H1 (cell line): Measurements from ENCODE around the gene DNER. TPM values are rescaled to one million over a fixed set of nuclear protein-coding genes. Genes with fewer than 3 reads are reported as not detected.

Source experiments
- CTCF ChIA-PET: fragments of 300-600 bp; sonication (Branson Sonifier 250); formaldehyde crosslinking; loops from one replicate; lab custom pipeline; 2021; ENCODE audit not compliant: partially characterized antibody; lab: Charles Lee
- POLR2A ChIA-PET: fragments of 300-600 bp; sonication (Branson Sonifier 250); formaldehyde crosslinking; loops from one replicate; lab custom pipeline; 2021; ENCODE audit warnings: inconsistent platforms; ENCODE audit not compliant: partially characterized antibody; lab: Charles Lee
- DNase-seq, 2 experiments: peaks; one replicate each; pipeline versions ENCODE4 v3.0.0 to v3.0.0-alpha.2; 2010 to 2022; ENCODE audit warnings: low spot score in 2 of 2, low read depth in 1 of 2, mixed read lengths in 1 of 2
- FAIRE-seq: peaks from 2 replicates; lab custom pipeline; 2011; peaks lifted over from hg19 to GRCh38; lab: Jason Lieb, UNC
- H2AFZ ChIP-seq: 2 replicates; pipeline ENCODE4 v1.8.1; 2012; ENCODE audit warnings: low read length, inconsistent platforms
- H2AK5ac ChIP-seq: 2 replicates; pipeline ENCODE4 v1.6.1; 2013; ENCODE audit warnings: low read depth, low read length
- H2BK120ac ChIP-seq: replicated peaks from 2 replicates; pipeline ENCODE3; 2013; ENCODE audit warnings: low read depth, low read length, inconsistent platforms
- H2BK12ac ChIP-seq: 2 replicates; pipeline ENCODE4 v1.6.1; 2013; ENCODE audit warnings: low read depth, low read length
- H2BK15ac ChIP-seq: 2 replicates; pipeline ENCODE4 v1.6.1; 2013; ENCODE audit warnings: low read length
- H2BK20ac ChIP-seq: 2 replicates; pipeline ENCODE4 v1.6.1; 2013; ENCODE audit warnings: low read length
- H2BK5ac ChIP-seq: 2 replicates; pipeline ENCODE4 v1.6.1; 2013; ENCODE audit warnings: low read depth, low read length
- H3K14ac ChIP-seq: 2 replicates; pipeline ENCODE4 v1.6.1; 2013; ENCODE audit warnings: inconsistent platforms; ENCODE audit not compliant: insufficient read length
- H3K18ac ChIP-seq: 2 replicates; pipeline ENCODE4 v1.6.1; 2013; ENCODE audit warnings: low read length; ENCODE audit errors: extremely low read depth
- H3K23ac ChIP-seq: 2 replicates; pipeline ENCODE4 v1.6.1; 2013; ENCODE audit warnings: inconsistent platforms; ENCODE audit not compliant: insufficient read length
- H3K23me2 ChIP-seq: 2 replicates; pipeline ENCODE4 v1.6.1; 2013; ENCODE audit warnings: low read depth, low read length
- H3K27ac ChIP-seq: 2 replicates; pipeline ENCODE4 v1.6.1; 2011; ENCODE audit warnings: low read depth, low read length, inconsistent platforms
- H3K27me3 ChIP-seq, 4 experiments: replicated peaks in 1 of 4; 1 replicate in 1 of 4; 2 replicates in 3 of 4; pipeline versions ENCODE4 v1.6.1 to v1.8.1; 2011 to 2013; ENCODE audit warnings: low read length in 3 of 4, mild to moderate bottlenecking in 3 of 4, inconsistent platforms in 2 of 4, mixed read lengths in 2 of 4, moderate library complexity in 1 of 4; ENCODE audit not compliant: control insufficient read depth in 3 of 4, insufficient read depth in 3 of 4; ENCODE audit errors: extremely low read depth in 1 of 4
- H3K36me3 ChIP-seq, 4 experiments: 2 replicates each; pipeline versions ENCODE4 v1.6.1 to v1.8.1; 2011 to 2013; ENCODE audit warnings: mild to moderate bottlenecking in 4 of 4, low read length in 3 of 4, moderate library complexity in 2 of 4, control low read depth in 1 of 4, inconsistent platforms in 1 of 4; ENCODE audit not compliant: insufficient read depth in 4 of 4, control insufficient read depth in 2 of 4
- H3K4ac ChIP-seq: replicated peaks from 2 replicates; pipeline ENCODE3; 2013; ENCODE audit warnings: low read length, low read depth, mixed read lengths, inconsistent platforms; ENCODE audit not compliant: insufficient read length
- H3K4me1 ChIP-seq, 4 experiments: replicated peaks in 1 of 4; 1 replicate in 1 of 4; 2 replicates in 3 of 4; pipeline versions ENCODE4 v1.6.1 to v1.8.1; 2011 to 2013; ENCODE audit warnings: low read length in 3 of 4, inconsistent platforms in 2 of 4, mixed read lengths in 1 of 4; ENCODE audit not compliant: insufficient read depth in 4 of 4, control insufficient read depth in 3 of 4
- H3K4me2 ChIP-seq, 2 experiments: 2 replicates each; pipeline versions ENCODE4 v1.6.1 to v1.8.1; 2011 to 2013; ENCODE audit warnings: low read depth in 2 of 2, low read length in 2 of 2, control low read depth in 1 of 2, inconsistent platforms in 1 of 2, mild to moderate bottlenecking in 1 of 2; ENCODE audit not compliant: insufficient read depth in 1 of 2
- H3K4me3 ChIP-seq, 4 experiments: fragments of 200-600, 300-600 bp in 1 of 4; sonication (generic), shearing (Covaris generic), sonication (Bioruptor Twin) in 1 of 4; 2 replicates each; pipeline versions ENCODE4 v1.5.1 to v1.8.1; 2011 to 2016; ENCODE audit warnings: low read length in 4 of 4, low read depth in 3 of 4, control low read depth in 2 of 4, inconsistent platforms in 2 of 4, mild to moderate bottlenecking in 2 of 4, mixed read lengths in 1 of 4, moderate library complexity in 1 of 4; ENCODE audit not compliant: insufficient read depth in 2 of 4; ENCODE audit errors: extremely low read depth in 1 of 4
- H3K56ac ChIP-seq: replicated peaks from 2 replicates; pipeline ENCODE3; 2013; ENCODE audit warnings: low read depth, mild to moderate bottlenecking, mixed read lengths, low read length, inconsistent platforms; ENCODE audit not compliant: insufficient read length
- H3K79me1 ChIP-seq: 2 replicates; pipeline ENCODE4 v1.6.1; 2013; ENCODE audit warnings: low read depth, low read length, control low read depth
- H3K79me2 ChIP-seq, 2 experiments: 2 replicates each; pipeline versions ENCODE4 v1.6.1 to v1.8.1; 2012 to 2013; ENCODE audit warnings: low read length in 2 of 2, mild to moderate bottlenecking in 2 of 2, inconsistent platforms in 1 of 2; ENCODE audit not compliant: insufficient read depth in 2 of 2, control insufficient read depth in 1 of 2
- H3K9ac ChIP-seq, 4 experiments: replicated peaks in 1 of 4; 1 replicate in 1 of 4; 2 replicates in 3 of 4; pipeline versions ENCODE4 v1.6.1 to v1.8.1; 2011 to 2013; ENCODE audit warnings: low read depth in 3 of 4, low read length in 3 of 4, control low read depth in 2 of 4, mild to moderate bottlenecking in 2 of 4, moderate library complexity in 2 of 4, inconsistent platforms in 1 of 4; ENCODE audit errors: extremely low read depth in 1 of 4
- H3K9me3 ChIP-seq, 2 experiments: 2 replicates each; pipeline versions ENCODE4 v1.6.1 to v1.8.1; 2012 to 2013; ENCODE audit warnings: mild to moderate bottlenecking in 2 of 2, moderate library complexity in 2 of 2, control low read depth in 1 of 2, inconsistent platforms in 1 of 2, low read depth in 1 of 2, low read length in 1 of 2, mixed read lengths in 1 of 2; ENCODE audit not compliant: insufficient read depth in 2 of 2
- H4K20me1 ChIP-seq, 2 experiments: replicated peaks in 1 of 2; 2 replicates each; pipeline versions ENCODE3 to v1.8.1; 2011 to 2013; ENCODE audit warnings: inconsistent platforms in 2 of 2, low read length in 2 of 2, mild to moderate bottlenecking in 1 of 2; ENCODE audit not compliant: insufficient read depth in 2 of 2, control insufficient read depth in 1 of 2
- H4K5ac ChIP-seq: 2 replicates; pipeline ENCODE4 v1.6.1; 2013; ENCODE audit warnings: low read length, low read depth, mixed read lengths, inconsistent platforms; ENCODE audit not compliant: insufficient read length
- H4K8ac ChIP-seq: 2 replicates; pipeline ENCODE4 v1.8.0; 2013; ENCODE audit warnings: mild to moderate bottlenecking, moderate library complexity, low read length, inconsistent platforms; ENCODE audit not compliant: insufficient read depth; ENCODE audit errors: extremely low read depth
- H4K91ac ChIP-seq: replicated peaks from 2 replicates; pipeline ENCODE3; 2013; ENCODE audit warnings: low read length, mixed read lengths, inconsistent platforms; ENCODE audit not compliant: insufficient read length
- CEBPB ChIP-seq: IDR thresholded peaks from 2 replicates; pipeline ENCODE4 v1.6.1; 2012; ENCODE audit warnings: low read depth, low read length
- EZH2 ChIP-seq: fragments of 200-600 bp; sonication (generic); IDR thresholded peaks from 2 replicates; pipeline ENCODE4 v1.7.1; 2012; ENCODE audit warnings: low read depth, mild to moderate bottlenecking, moderate library complexity, low read length, inconsistent platforms; ENCODE audit not compliant: severe bottlenecking
- WGBS, 2 experiments: shearing (Covaris generic) in 1 of 2; methylation state at CpG; one replicate each; pipeline versions ENCODE4 v1.1.6 to v1.1.7; 2013 to 2015; ENCODE audit warnings: low lambda C conversion rate in 2 of 2, mixed read lengths in 2 of 2, inconsistent platforms in 1 of 2, low coverage in 1 of 2, missing lambda C conversion rate in 1 of 2; ENCODE audit not compliant: insufficient replicate concordance in 2 of 2, insufficient coverage in 1 of 2, insufficient read length in 1 of 2; ENCODE audit errors: extremely low coverage in 1 of 2, missing lambda C conversion rate in 1 of 2; 5-methylcytosine and 5-hydroxymethylcytosine counted together
- polyA plus RNA-seq, 7 experiments: library from polyadenylated mRNA; depleted of rRNA in 3 of 7; stranded (reverse) in 5 of 7; unstranded in 2 of 7; fragments of >200 nt in 5 of 7; fragments of 200-250 nt in 2 of 7; gene quantifications; 1 replicate in 5 of 7; 2 replicates in 1 of 7; 4 replicates in 1 of 7; pipeline versions ENCODE4 v1.2.1 to v1.2.3, GENCODE V29; 2011 to 2013; ENCODE audit warnings: missing spikeins in 2 of 7, mixed read lengths in 2 of 7
- total RNA-seq: library from RNA; stranded (reverse); fragmentation: NEBNext Ultra II Directional; extraction: Animal tissue kit (Norgen Biotek cat#: 25700); gene quantifications from 2 replicates; pipeline ENCODE4 v1.2.1, GENCODE V29; 2021

Gene DNER
- total and polyA plus RNA-seq, 2 of the 8 experiments (the other 6 are each of a cell fraction or from before 2014, with no cell fraction given) = 6.8 to 16.3 TPM

GRCh38 chr2:229622495-229623355 is 91.6 kb downstream of the DNER start:
- Histone ChIP-seq H3K14ac (no peak overlapping the region), H3K9me3 (no peaks in the 10 kb centered on the region), H3K79me2 (no peaks in the 10 kb centered on the region), H3K4me3 (no peak overlapping the region), H4K5ac (no peak overlapping the region), H2BK15ac (no peak overlapping the region), H2AFZ (no peak overlapping the region), H4K8ac (no peak overlapping the region), H3K9ac (no peak overlapping the region), H3K79me1 (no peaks in the 10 kb centered on the region), H2BK5ac (no peak overlapping the region), H4K20me1 (no peaks in the 10 kb centered on the region), H4K91ac (no peak overlapping the region), H3K23ac (no peak overlapping the region), H3K4me2 (no peak overlapping the region), H3K4me1 (peaks cover 0 to 3% (median 1%) of the 10 kb centered on the region in 4 experiments; a peak in 3 of 7 replicates), H3K36me3 (no peaks in the 10 kb centered on the region), H2BK20ac (no peak overlapping the region), H2BK120ac (no peak overlapping the region), H2AK5ac (no peak overlapping the region), H3K18ac (no peak overlapping the region), H3K56ac (no peak overlapping the region), H3K23me2 (no peaks in the 10 kb centered on the region), H3K27me3 (no peaks in the 10 kb centered on the region), H2BK12ac (no peak overlapping the region), H3K4ac (no peak overlapping the region), H3K27ac (no peak overlapping the region)
- 90% methylated on average over 12 of the region's 12 CpGs; no CpG with 5 or more reads in 1 of the 2 experiments for WGBS, 2 experiments
- DNase-seq = no peak
- TF ChIP-seq EZH2 (no peak), CEBPB (peak; percentile 99)
- no peak for FAIRE-seq
- ChIA-PET POLR2A (no interaction called here), CTCF (interaction anchor here (0.6 to 1.7 kb wide), 8 partner anchors 9 to 280 kb away, joined by 3 to 4 read pairs (median 4); no protein-coding TSS in a partner anchor)
